ENCODE results near the gene DSG3. TPM values are rescaled to one million over a fixed set of nuclear protein-coding genes. Genes with fewer than 3 reads are reported as not detected.

The DSG3 gene
- total and polyA plus RNA-seq, 7 donors: under 0.01 to 1.1 TPM; not detected in 5

- H3K4me3 ChIP-seq: no peak overlapping the region
- no peak for DNase-seq
- H3K9me3 ChIP-seq: no peaks in the 10 kb centered on the region
- no peak for TF ChIP-seq POLR2AphosphoS5 (IDR thresholded peaks at IDR 0.05)
- TF ChIP-seq, protein P1, sequence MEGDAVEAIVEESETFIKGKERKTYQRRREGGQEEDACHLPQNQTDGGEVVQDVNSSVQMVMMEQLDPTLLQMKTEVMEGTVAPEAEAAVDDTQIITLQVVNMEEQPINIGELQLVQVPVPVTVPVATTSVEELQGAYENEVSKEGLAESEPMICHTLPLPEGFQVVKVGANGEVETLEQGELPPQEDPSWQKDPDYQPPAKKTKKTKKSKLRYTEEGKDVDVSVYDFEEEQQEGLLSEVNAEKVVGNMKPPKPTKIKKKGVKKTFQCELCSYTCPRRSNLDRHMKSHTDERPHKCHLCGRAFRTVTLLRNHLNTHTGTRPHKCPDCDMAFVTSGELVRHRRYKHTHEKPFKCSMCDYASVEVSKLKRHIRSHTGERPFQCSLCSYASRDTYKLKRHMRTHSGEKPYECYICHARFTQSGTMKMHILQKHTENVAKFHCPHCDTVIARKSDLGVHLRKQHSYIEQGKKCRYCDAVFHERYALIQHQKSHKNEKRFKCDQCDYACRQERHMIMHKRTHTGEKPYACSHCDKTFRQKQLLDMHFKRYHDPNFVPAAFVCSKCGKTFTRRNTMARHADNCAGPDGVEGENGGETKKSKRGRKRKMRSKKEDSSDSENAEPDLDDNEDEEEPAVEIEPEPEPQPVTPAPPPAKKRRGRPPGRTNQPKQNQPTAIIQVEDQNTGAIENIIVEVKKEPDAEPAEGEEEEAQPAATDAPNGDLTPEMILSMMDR (IDR thresholded peaks at IDR 0.05): no peak
- WGBS, 2 donors: 13 to 53% methylated on average over 6 of the region's 6 CpGs
- no peaks in the 10 kb centered on the region for H3K27me3 ChIP-seq
- intact Hi-C loops (cut with DNase I): no loop called here
- H3K4me1 ChIP-seq: peaks cover 0 to 10% (median 0%) of the 10 kb centered on the region in 4 donors
- no peaks in the 10 kb centered on the region for H3K36me3 ChIP-seq
- H3K27ac ChIP-seq: no peak overlapping the region
Observed at GRCh38 chr18:31401156-31402025, 46.1 kb upstream of the DSG3 start.

GRCh38 chr18:31402026-31402373 is 45.5 kb upstream of the DSG3 start:
- H3K27ac ChIP-seq: no peak overlapping the region
- no peaks in the 10 kb centered on the region for H3K9me3 ChIP-seq
- intact Hi-C loops (cut with DNase I): no loop called here
- DNase-seq: no peak
- H3K4me1 ChIP-seq: peaks cover 0 to 8% (median 0%) of the 10 kb centered on the region in 4 donors
- no peak overlapping the region for H3K4me3 ChIP-seq
- TF ChIP-seq, protein P1 (IDR thresholded peaks at IDR 0.05): no peak
- TF ChIP-seq POLR2A (IDR thresholded peaks at IDR 0.05) (no peak), POLR2AphosphoS5 (IDR thresholded peaks at IDR 0.05) (no peak), EP300 (IDR thresholded peaks at IDR 0.05) (no peak)
- H3K36me3 ChIP-seq: no peaks in the 10 kb centered on the region
- H3K27me3 ChIP-seq: no peaks in the 10 kb centered on the region

GRCh38 chr18:31403409-31403808 is 44.1 kb upstream of the DSG3 start:
- 80 to 81% methylated on average over 2 of the region's 2 CpGs for WGBS, 2 donors
- no peaks in the 10 kb centered on the region for H3K36me3 ChIP-seq
- TF ChIP-seq POLR2A (IDR thresholded peaks at IDR 0.05) (no peak), EP300 (IDR thresholded peaks at IDR 0.05) (no peak), POLR2AphosphoS5 (IDR thresholded peaks at IDR 0.05) (no peak)
- TF ChIP-seq, protein P1 (IDR thresholded peaks at IDR 0.05): no peak

GRCh38 chr18:31407649-31408048 is 39.9 kb upstream of the DSG3 start:
- intact Hi-C loops (cut with DNase I): no loop called here
- no peaks in the 10 kb centered on the region for H3K4me1 ChIP-seq
- H3K36me3 ChIP-seq: no peaks in the 10 kb centered on the region
- H3K27me3 ChIP-seq: no peaks in the 10 kb centered on the region
- 87 to 93% methylated on average over 3 of the region's 3 CpGs for WGBS, 2 donors
- H3K27ac ChIP-seq: no peak overlapping the region
- no peak for DNase-seq
- H3K4me3 ChIP-seq: no peak overlapping the region
- TF ChIP-seq, protein P1 (IDR thresholded peaks at IDR 0.05): no peak
- TF ChIP-seq POLR2A (IDR thresholded peaks at IDR 0.05): no peak
- TF ChIP-seq EP300 (IDR thresholded peaks at IDR 0.05): no peak
- TF ChIP-seq POLR2AphosphoS5 (IDR thresholded peaks at IDR 0.05): no peak
- no peaks in the 10 kb centered on the region for H3K9me3 ChIP-seq

More at GRCh38 chr18:31403409-31403808, 44.1 kb upstream of the DSG3 start:
- Histone ChIP-seq H3K27ac (no peak overlapping the region), H3K9me3 (no peaks in the 10 kb centered on the region), H3K4me1 (peaks cover 0 to 6% (median 0%) of the 10 kb centered on the region in 4 donors), H3K27me3 (no peaks in the 10 kb centered on the region), H3K4me3 (no peak overlapping the region)
- no peak for DNase-seq
- intact Hi-C loops (cut with DNase I): no loop called here

Data from sigmoid colon (tissue), 7 donors.